Duodenal mucosa (tissue), 2 donors: ENCODE measurements around the gene FSTL4.
"Not testable (repeated sequence)": the region's sequence is repeated elsewhere in the genome, so short reads cannot be mapped to it uniquely, and the experiment has no call there.

Source experiments
- H3K27ac ChIP-seq: one replicate; pipeline ENCODE4 v1.7.0; 2013; ENCODE audit warnings: low read depth, low read length
- H3K27me3 ChIP-seq, 2 donors: one replicate each; pipeline ENCODE4 v1.7.0; 2013; ENCODE audit warnings: low read length in 2 of 2, control low read depth in 1 of 2; ENCODE audit not compliant: insufficient read depth in 2 of 2, control insufficient read depth in 1 of 2
- H3K36me3 ChIP-seq, 2 donors: one replicate each; pipeline ENCODE4 v1.7.0; 2013; ENCODE audit warnings: low read length in 2 of 2, control low read depth in 1 of 2; ENCODE audit not compliant: insufficient read depth in 2 of 2, control insufficient read depth in 1 of 2
- H3K4me1 ChIP-seq, 2 donors: one replicate each; pipeline ENCODE4 v1.7.0; 2013; ENCODE audit warnings: low read length in 2 of 2, control low read depth in 1 of 2; ENCODE audit not compliant: insufficient read depth in 2 of 2, control insufficient read depth in 1 of 2
- H3K4me3 ChIP-seq, 2 donors: one replicate each; pipeline ENCODE4 v1.7.0; 2013; ENCODE audit warnings: low read length in 2 of 2, low read depth in 1 of 2
- H3K9ac ChIP-seq, 2 donors: one replicate each; pipeline ENCODE4 v1.7.0; 2013; ENCODE audit warnings: low read length in 2 of 2, low read depth in 1 of 2
- H3K9me3 ChIP-seq, 2 donors: one replicate each; pipeline ENCODE4 v1.7.0; 2013; ENCODE audit warnings: low read length in 2 of 2, control low read depth in 1 of 2; ENCODE audit not compliant: control insufficient read depth in 1 of 2

FSTL4 gene

GRCh38 chr5:133192716-133193115, 419.6 kb downstream of the FSTL4 start:
- Histone ChIP-seq H3K4me3 (no peak overlapping the region), H3K9ac (no peak overlapping the region), H3K4me1 (no peaks in the 10 kb centered on the region), H3K9me3 (no peaks in the 10 kb centered on the region), H3K27me3 (no peaks in the 10 kb centered on the region), H3K36me3 (no peaks in the 10 kb centered on the region), H3K27ac (no peak overlapping the region)

- no peak overlapping the region for H3K4me3 ChIP-seq
- H3K4me1 ChIP-seq: no peaks in the 10 kb centered on the region
- no peak overlapping the region for H3K9ac ChIP-seq
- no peaks in the 10 kb centered on the region for H3K36me3 ChIP-seq
- H3K27ac ChIP-seq: no peak overlapping the region
- no peaks in the 10 kb centered on the region for H3K27me3 ChIP-seq
- H3K9me3 ChIP-seq: no peaks in the 10 kb centered on the region
Observed at GRCh38 chr5:133189881-133190280, 422.5 kb downstream of the FSTL4 start.

GRCh38 chr5:133179405-133179804, 432.9 kb downstream of the FSTL4 start:
- Histone ChIP-seq H3K36me3 (no peaks in the 10 kb centered on the region), H3K4me3 (no peak overlapping the region), H3K27me3 (no peaks in the 10 kb centered on the region), H3K27ac (no peak overlapping the region), H3K9me3 (no peaks in the 10 kb centered on the region), H3K4me1 (no peaks in the 10 kb centered on the region), H3K9ac (no peak overlapping the region)

- not testable (repeated sequence) for H3K27ac ChIP-seq, H3K27me3 ChIP-seq
Observed at GRCh38 chr5:133170756-133171387, 441.5 kb downstream of the FSTL4 start.

GRCh38 chr5:133164759-133165158, 447.6 kb downstream of the FSTL4 start:
- H3K27ac ChIP-seq: no peak overlapping the region
- H3K36me3 ChIP-seq: no peaks in the 10 kb centered on the region
- H3K9me3 ChIP-seq: no peaks in the 10 kb centered on the region
- H3K9ac ChIP-seq: no peak overlapping the region
- H3K4me3 ChIP-seq: no peak overlapping the region
- H3K27me3 ChIP-seq: no peaks in the 10 kb centered on the region
- no peaks in the 10 kb centered on the region for H3K4me1 ChIP-seq

More at GRCh38 chr5:133170756-133171387, 441.5 kb downstream of the FSTL4 start:
- not testable (repeated sequence) for H3K4me3 ChIP-seq, H3K4me1 ChIP-seq, H3K36me3 ChIP-seq, H3K9ac ChIP-seq, H3K9me3 ChIP-seq

GRCh38 chr5:133163839-133164238, 448.5 kb downstream of the FSTL4 start:
- H3K4me3 ChIP-seq: no peak overlapping the region
- H3K4me1 ChIP-seq: no peaks in the 10 kb centered on the region
- no peak overlapping the region for H3K9ac ChIP-seq
- no peaks in the 10 kb centered on the region for H3K9me3 ChIP-seq
- H3K36me3 ChIP-seq: no peaks in the 10 kb centered on the region
- H3K27me3 ChIP-seq: no peaks in the 10 kb centered on the region
- H3K27ac ChIP-seq: no peak overlapping the region

GRCh38 chr5:133159543-133159942, 452.8 kb downstream of the FSTL4 start:
- Histone ChIP-seq H3K4me1 (no peaks in the 10 kb centered on the region), H3K27ac (no peak overlapping the region), H3K27me3 (no peaks in the 10 kb centered on the region), H3K9me3 (no peaks in the 10 kb centered on the region), H3K36me3 (no peaks in the 10 kb centered on the region), H3K4me3 (no peak overlapping the region), H3K9ac (no peak overlapping the region)

GRCh38 chr5:133155326-133155969, 456.9 kb downstream of the FSTL4 start:
- no peak overlapping the region for H3K9ac ChIP-seq
- no peaks in the 10 kb centered on the region for H3K4me1 ChIP-seq
- H3K27ac ChIP-seq: no peak overlapping the region
- no peaks in the 10 kb centered on the region for H3K27me3 ChIP-seq
- no peak overlapping the region for H3K4me3 ChIP-seq
- no peaks in the 10 kb centered on the region for H3K36me3 ChIP-seq
- no peaks in the 10 kb centered on the region for H3K9me3 ChIP-seq

- no peak overlapping the region for H3K27ac ChIP-seq
- H3K27me3 ChIP-seq: no peaks in the 10 kb centered on the region
- H3K4me1 ChIP-seq: no peaks in the 10 kb centered on the region
- H3K9me3 ChIP-seq: no peaks in the 10 kb centered on the region
- no peak overlapping the region for H3K4me3 ChIP-seq
- H3K9ac ChIP-seq: no peak overlapping the region
- no peaks in the 10 kb centered on the region for H3K36me3 ChIP-seq
Observed at GRCh38 chr5:133154274-133155075, 457.9 kb downstream of the FSTL4 start.

GRCh38 chr5:133150909-133151544, 461.3 kb downstream of the FSTL4 start:
- Histone ChIP-seq H3K4me1 (no peaks in the 10 kb centered on the region), H3K36me3 (no peaks in the 10 kb centered on the region), H3K9ac (no peak overlapping the region), H3K9me3 (no peaks in the 10 kb centered on the region), H3K4me3 (no peak overlapping the region), H3K27ac (no peak overlapping the region), H3K27me3 (no peaks in the 10 kb centered on the region)
